Thyroid gland (tissue), 4 donors: ENCODE measurements around the gene AP1S2. TPM values are rescaled to one million over a fixed set of nuclear protein-coding genes. Genes with fewer than 3 reads are reported as not detected.

ENCODE experiments used
- DNase-seq, 2 donors: peaks; one replicate each; pipeline ENCODE4 v3.0.0-alpha.2; 2019
- H3K27ac ChIP-seq, 3 donors: fragments of 200-600 bp; sonication (generic); 1 replicate in 2 of 3; 2 replicates in 1 of 3; pipeline ENCODE4 v1.5.1; 2016 to 2019; ENCODE audit warnings: mild to moderate bottlenecking in 1 of 3, moderate library complexity in 1 of 3
- H3K27me3 ChIP-seq: fragments of 200-600 bp; sonication (generic); one replicate; pipeline ENCODE4 v1.5.1; 2019
- H3K36me3 ChIP-seq, 2 donors: fragments of 200-600 bp; sonication (generic); one replicate each; pipeline ENCODE4 v1.5.1; 2016 to 2019
- H3K4me1 ChIP-seq, 2 donors: fragments of 200-600 bp; sonication (generic); one replicate each; pipeline ENCODE4 v1.5.1; 2017 to 2019
- H3K4me3 ChIP-seq, 3 donors: fragments of 200-600 bp; sonication (generic); replicated peaks in 1 of 3; 1 replicate in 2 of 3; 2 replicates in 1 of 3; pipeline ENCODE4 v1.5.1; 2016; ENCODE audit warnings: mild to moderate bottlenecking in 1 of 3
- H3K9me3 ChIP-seq: fragments of 200-600 bp; sonication (generic); one replicate; pipeline ENCODE4 v1.5.1; 2017
- POLR2A ChIP-seq, 2 donors: fragments of 450-650 bp; IDR thresholded peaks; one replicate each; pipeline ENCODE4 v1.6.1; 2017; ENCODE audit warnings: antibody characterized with exemption in 2 of 2, mild to moderate bottlenecking in 2 of 2, moderate library complexity in 1 of 2
- WGBS, 2 donors: methylation state at CpG; one replicate each; pipeline ENCODE4 v1.1.5; 2017; 5-methylcytosine and 5-hydroxymethylcytosine counted together
- intact Hi-C: fragments of 100-400 bp; cut with DNase I; formaldehyde crosslinking; loops from one replicate; pipeline ENCODE4 v1.15.1; 2023
- total RNA-seq, 4 donors: library from RNA; depleted of rRNA; stranded (reverse); fragments of >200 nt; gene quantifications; one replicate each; pipeline ENCODE4 v1.2.3, GENCODE V29; 2016
- TF ChIP-seq, protein P1 (sequence below), 6 experiments: fragments of 200-600 bp in 3 of 6; fragments of 450-650 bp in 3 of 6; sonication (generic) in 3 of 6; IDR thresholded peaks; one replicate each; pipeline ENCODE4 v1.5.1; 2016 to 2019; ENCODE audit warnings: antibody characterized with exemption in 6 of 6, mild to moderate bottlenecking in 2 of 6, inconsistent platforms in 1 of 6, moderate library complexity in 1 of 6

Gene AP1S2
- total RNA-seq, result 10 to 100 TPM; 34.3 to 81.4 (median 45.7) TPM

DNA sequence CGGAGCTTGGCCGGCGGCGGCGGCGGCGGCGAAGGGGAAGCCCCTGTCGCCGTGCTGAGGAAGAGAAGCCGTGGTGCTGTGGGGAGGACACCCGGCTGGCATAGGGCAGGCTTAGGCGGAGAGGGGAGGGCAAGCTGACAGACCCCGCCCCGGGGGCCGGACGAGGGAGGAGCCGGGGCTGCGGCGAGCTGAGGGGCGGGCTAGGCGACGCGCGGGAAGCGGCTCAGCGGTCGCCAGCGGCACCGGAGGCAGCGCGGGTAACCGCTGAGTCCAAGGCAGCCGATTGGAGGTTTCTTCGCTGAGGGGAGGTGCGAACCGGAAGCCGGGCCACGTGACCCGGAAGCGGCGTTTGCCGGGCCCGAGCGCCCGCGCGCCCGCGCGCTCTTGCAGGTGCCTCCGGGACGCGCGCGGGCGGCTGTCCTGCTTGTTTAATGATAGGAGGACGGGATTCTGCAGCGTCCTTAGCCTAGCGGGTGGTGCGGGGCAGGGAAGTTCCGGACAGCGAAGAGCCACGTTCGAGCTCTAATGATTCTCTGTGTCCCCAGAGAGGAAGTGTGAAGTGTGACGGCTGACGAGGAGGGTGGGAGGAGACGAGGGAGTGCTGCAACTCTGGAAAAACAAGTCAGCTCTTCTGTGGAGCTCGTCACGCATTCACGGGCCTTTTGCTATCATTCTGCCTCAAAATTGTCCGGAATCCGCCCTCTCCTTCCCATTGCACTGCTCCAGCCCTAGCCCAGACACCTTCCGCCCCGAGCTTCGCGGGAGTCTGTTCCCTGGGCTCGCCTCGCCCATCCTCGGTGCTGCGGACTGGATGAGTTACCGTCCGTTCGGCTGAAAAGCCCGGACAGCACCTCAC, at the start of gene AP1S2:
Gene AP1S2 (minus strand): TSS at position 102 of the 856 bp plus-strand sequence. CDS start 2,289 bp downstream, outside the sequence.
- intact Hi-C loops, result loop anchor here (10.0 kb wide), 1 partner anchor 180 kb away; no protein-coding TSS in a partner anchor
- no peaks in the 10 kb centered on the region for H3K27me3 ChIP-seq
- TF ChIP-seq, protein P1, sequence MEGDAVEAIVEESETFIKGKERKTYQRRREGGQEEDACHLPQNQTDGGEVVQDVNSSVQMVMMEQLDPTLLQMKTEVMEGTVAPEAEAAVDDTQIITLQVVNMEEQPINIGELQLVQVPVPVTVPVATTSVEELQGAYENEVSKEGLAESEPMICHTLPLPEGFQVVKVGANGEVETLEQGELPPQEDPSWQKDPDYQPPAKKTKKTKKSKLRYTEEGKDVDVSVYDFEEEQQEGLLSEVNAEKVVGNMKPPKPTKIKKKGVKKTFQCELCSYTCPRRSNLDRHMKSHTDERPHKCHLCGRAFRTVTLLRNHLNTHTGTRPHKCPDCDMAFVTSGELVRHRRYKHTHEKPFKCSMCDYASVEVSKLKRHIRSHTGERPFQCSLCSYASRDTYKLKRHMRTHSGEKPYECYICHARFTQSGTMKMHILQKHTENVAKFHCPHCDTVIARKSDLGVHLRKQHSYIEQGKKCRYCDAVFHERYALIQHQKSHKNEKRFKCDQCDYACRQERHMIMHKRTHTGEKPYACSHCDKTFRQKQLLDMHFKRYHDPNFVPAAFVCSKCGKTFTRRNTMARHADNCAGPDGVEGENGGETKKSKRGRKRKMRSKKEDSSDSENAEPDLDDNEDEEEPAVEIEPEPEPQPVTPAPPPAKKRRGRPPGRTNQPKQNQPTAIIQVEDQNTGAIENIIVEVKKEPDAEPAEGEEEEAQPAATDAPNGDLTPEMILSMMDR (IDR thresholded peaks at IDR 0.05), result no peak
- peak in 1 of 2 donors; percentile 84 for TF ChIP-seq POLR2A (IDR thresholded peaks at IDR 0.05)
- H3K36me3 ChIP-seq, result no peaks in the 10 kb centered on the region
- 0% methylated on average over 7 of the region's 85 CpGs; no CpG with 5 or more reads in 1 of the 2 donors for WGBS, 2 donors
- peak within 1 kb of the TSS; percentile 75 to 82 (median 80) for H3K27ac ChIP-seq
- no peaks in the 10 kb centered on the region for H3K9me3 ChIP-seq
- peak; percentile 89 to 90 for DNase-seq
- H3K4me3 ChIP-seq, result peak within 1 kb of the TSS in 2 of 3 donors; percentile 58 to 79
- peaks cover 0 to 16% of the 10 kb centered on the region in 2 donors for H3K4me1 ChIP-seq

DNA sequence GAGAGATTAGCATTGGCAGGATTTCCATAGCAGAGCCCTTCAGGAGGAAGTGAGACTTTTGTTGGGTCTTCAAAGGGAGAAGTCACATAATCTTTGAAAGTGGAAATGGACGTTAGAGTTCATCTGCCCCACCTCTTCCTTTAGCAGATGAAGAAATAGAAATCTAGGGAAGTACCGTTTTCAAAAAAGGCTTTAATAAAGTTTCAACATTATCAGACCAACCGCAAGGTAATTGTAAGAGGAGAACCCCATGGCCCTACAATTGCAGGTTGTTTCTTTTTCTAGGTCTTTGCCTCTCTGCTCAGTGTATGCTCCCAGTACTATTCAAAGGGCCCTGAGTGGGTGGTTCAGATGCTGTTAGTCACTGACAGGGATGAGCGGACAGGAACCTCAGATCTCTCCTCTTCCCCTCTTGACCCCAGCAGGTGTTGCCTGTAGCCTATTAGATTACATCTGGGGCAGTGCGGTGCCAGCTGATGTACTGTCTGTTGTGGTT, 48.6 kb upstream of the AP1S2 start:
- no peak for TF ChIP-seq POLR2A (IDR thresholded peaks at IDR 0.05)
- TF ChIP-seq, protein P1 (IDR thresholded peaks at IDR 0.05), result no peak
- DNase-seq, result no peak
- no peak overlapping the region for H3K27ac ChIP-seq
- H3K36me3 ChIP-seq, result no peaks in the 10 kb centered on the region
- intact Hi-C loops, result no loop called here
- H3K27me3 ChIP-seq, result no peaks in the 10 kb centered on the region
- no peaks in the 10 kb centered on the region for H3K9me3 ChIP-seq
- 74 to 83% methylated on average over 4 to 5 of the region's 5 CpGs for WGBS, 2 donors
- H3K4me1 ChIP-seq, result no peaks in the 10 kb centered on the region
- H3K4me3 ChIP-seq, result no peak overlapping the region

DNA sequence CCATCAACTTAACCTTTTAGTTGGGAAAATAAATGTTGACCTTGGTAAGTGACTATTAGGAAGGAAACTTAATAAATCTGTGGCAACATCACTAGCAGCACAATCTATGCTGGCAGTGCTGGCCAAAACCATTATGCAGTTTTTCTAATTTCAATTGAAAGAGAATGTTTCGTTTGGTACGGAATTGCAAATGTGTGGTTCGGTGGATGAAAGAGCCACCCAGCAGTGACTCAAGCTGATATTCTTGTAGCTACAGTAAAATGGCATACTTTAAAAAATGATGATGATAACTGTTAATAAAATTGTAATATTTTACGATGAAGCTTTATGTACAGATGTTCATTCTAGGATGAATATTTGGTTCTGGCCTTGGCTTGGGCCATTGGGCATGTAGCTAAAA, 40.7 kb upstream of the AP1S2 start:
- WGBS, 2 donors, result 90 to 95% methylated on average over 4 of the region's 4 CpGs
- intact Hi-C loops, result no loop called here
- no peak overlapping the region for H3K4me3 ChIP-seq

DNA sequence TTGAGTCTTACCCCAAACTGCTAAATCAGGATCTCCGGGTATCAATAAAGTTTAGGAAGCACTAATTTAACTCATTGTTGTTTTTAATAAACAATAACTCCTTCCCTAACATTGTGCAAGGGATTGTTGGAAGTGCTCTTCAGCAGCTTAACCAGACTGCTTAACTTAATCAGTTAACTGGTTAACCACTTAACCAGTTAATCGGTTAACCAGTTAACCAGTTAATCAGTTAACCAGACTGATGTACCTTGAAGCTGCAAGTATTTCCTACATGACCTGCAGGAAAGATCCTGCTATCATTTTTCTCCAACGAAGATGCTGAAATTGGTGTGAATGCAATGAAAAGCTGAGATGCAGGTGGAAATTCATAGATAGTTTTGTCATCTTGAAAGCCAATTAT, 40.1 kb upstream of the AP1S2 start:
- intact Hi-C loops, result no loop called here
- Histone ChIP-seq H3K4me3 (no peak overlapping the region), H3K4me1 (no peaks in the 10 kb centered on the region), H3K36me3 (no peaks in the 10 kb centered on the region), H3K9me3 (no peaks in the 10 kb centered on the region), H3K27ac (no peak overlapping the region), H3K27me3 (no peaks in the 10 kb centered on the region)
- WGBS, 2 donors, result 77 to 83% methylated on average over 3 of the region's 3 CpGs
- no peak for DNase-seq
- TF ChIP-seq, protein P1 (IDR thresholded peaks at IDR 0.05), result no peak
- no peak for TF ChIP-seq POLR2A (IDR thresholded peaks at IDR 0.05)

More for the DNA sequence above, 40.7 kb upstream of the AP1S2 start:
- Histone ChIP-seq H3K9me3 (no peaks in the 10 kb centered on the region), H3K4me1 (no peaks in the 10 kb centered on the region), H3K27me3 (no peaks in the 10 kb centered on the region), H3K27ac (no peak overlapping the region), H3K36me3 (no peaks in the 10 kb centered on the region)
- TF ChIP-seq POLR2A (IDR thresholded peaks at IDR 0.05), result no peak
- TF ChIP-seq, protein P1 (IDR thresholded peaks at IDR 0.05), result no peak
- no peak for DNase-seq

DNA sequence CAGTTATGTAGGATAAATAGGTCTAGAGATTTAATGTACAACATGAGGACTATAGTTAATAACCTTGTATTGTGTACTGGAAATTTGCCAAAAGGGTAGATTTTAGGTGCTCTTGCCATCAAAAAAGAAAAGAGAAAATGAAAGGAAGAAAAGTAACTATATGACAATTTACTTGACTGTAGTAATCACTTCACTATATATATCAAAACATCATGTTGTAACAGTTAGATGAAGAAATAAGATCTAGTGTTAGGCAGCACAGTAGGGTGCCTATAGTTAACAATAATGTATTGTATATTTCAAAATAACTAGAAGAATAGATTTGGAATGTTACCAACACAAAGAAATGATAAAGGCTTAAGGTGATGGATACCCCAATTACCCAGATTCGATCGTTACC, 35.9 kb upstream of the AP1S2 start:
- Histone ChIP-seq H3K9me3 (no peaks in the 10 kb centered on the region), H3K36me3 (no peaks in the 10 kb centered on the region), H3K27ac (no peak overlapping the region), H3K27me3 (no peaks in the 10 kb centered on the region), H3K4me3 (no peak overlapping the region), H3K4me1 (no peaks in the 10 kb centered on the region)
- no peak for DNase-seq
- intact Hi-C loops, result no loop called here
- TF ChIP-seq, protein P1 (IDR thresholded peaks at IDR 0.05), result no peak
- TF ChIP-seq POLR2A (IDR thresholded peaks at IDR 0.05), result no peak
- 90 to 93% methylated on average over 2 of the region's 2 CpGs for WGBS, 2 donors
